Measurements from ENCODE around the gene USP8. TPM values are rescaled to one million over a fixed set of nuclear protein-coding genes. Genes with fewer than 3 reads are reported as not detected.
A peak's percentile ranks its signal among the peaks of the same experiment; 100 is the strongest.
"Not testable (repeated sequence)": the region's sequence is repeated elsewhere in the genome, so short reads cannot be mapped to it uniquely, and the experiment has no call there.

Gene USP8
- polyA plus RNA-seq, 3 donors = 32.1 to 62.4 (median 37.3) TPM

DNA sequence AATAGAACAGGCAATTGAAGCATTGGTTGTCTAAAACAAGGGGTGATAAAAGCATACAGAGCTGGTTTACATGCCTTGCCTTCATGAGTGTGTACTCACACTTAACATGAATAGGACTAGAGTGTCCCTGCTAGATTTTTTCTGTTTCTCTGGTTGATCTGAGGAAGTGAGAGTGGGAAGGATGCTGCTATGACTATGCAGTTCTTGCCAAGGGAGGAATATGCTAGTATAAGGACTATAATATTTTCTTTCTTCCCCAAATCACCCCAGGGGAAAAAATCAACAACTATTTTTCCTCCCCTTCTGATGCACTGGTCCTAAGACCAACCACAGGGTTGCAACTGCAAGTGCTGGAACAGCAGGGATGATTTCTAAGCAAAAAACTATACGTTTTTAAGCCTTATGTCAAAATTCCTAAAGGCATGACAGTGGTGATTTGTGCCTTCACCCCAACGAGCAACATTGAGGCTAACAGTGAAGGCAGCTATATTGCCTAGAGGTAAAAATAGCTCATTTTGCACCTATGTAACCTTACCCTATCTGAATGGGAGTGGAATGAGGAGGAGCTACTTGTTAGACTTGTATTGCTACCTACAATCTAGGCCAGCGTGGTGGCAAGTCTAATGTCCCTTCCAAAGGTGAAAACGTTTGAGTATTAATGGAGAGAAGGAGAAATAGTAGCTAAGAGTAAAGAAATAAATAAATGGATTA, 33.5 kb upstream of the USP8 start:
- Mint-ChIP-seq H3K27ac (peak overlapping the region in 6 of 7 donors; percentile 41 to 79 (median 66)), H3K4me1 (peaks cover 23% of the 10 kb centered on the region), H3K9me3 (peaks cover 0 to 1% (median 0%) of the 10 kb centered on the region in 7 donors), H3K4me3 (peak overlapping the region in 1 of 2 donors; percentile 39), H3K27me3 (ENCODE audit: low read depth in 3 of 3) (peaks cover 0 to 2% (median 0%) of the 10 kb centered on the region in 3 donors), H3K36me3 (no peaks in the 10 kb centered on the region)
- Histone ChIP-seq H3K9me3 (replicated peaks in 1 of 2; ENCODE audit: control insufficient read depth in 1 of 2, insufficient read depth in 1 of 2, low read length in 2 of 2) (no peaks in the 10 kb centered on the region), H3K4me1 (ENCODE audit: control insufficient read depth in 1 of 2, insufficient read depth in 2 of 2, low read length in 2 of 2) (peaks cover 16 to 19% of the 10 kb centered on the region in 2 donors), H3K9ac (ENCODE audit: insufficient read depth, low read length, poor library complexity, severe bottlenecking) (no peak overlapping the region), H3K27me3 (ENCODE audit: control insufficient read depth in 2 of 2, insufficient read depth in 2 of 2, low read length in 2 of 2) (no peaks in the 10 kb centered on the region), H3K4me2 (replicated peaks; ENCODE audit: extremely low read depth, low read length, poor library complexity, severe bottlenecking) (peak overlapping the region; percentile 44), H3K27ac (ENCODE audit: low read depth in 1 of 2, low read length in 2 of 2) (peak overlapping the region in 1 of 2 donors; percentile 65), H2AFZ (ENCODE audit: insufficient read depth, low read depth, low read length, poor library complexity, severe bottlenecking) (peak overlapping the region; percentile 10), H3K79me2 (ENCODE audit: insufficient read depth, low read length) (no peaks in the 10 kb centered on the region), H3K4me3 (replicated peaks in 1 of 3; ENCODE audit: low read depth in 2 of 3, low read length in 3 of 3) (peak overlapping the region in 1 of 3 experiments; percentile 5), H3K36me3 (replicated peaks in 1 of 2; ENCODE audit: control insufficient read depth in 1 of 2, insufficient read depth in 2 of 2, low read length in 2 of 2) (no peaks in the 10 kb centered on the region), H4K20me1 (ENCODE audit: insufficient read depth, low read length) (no peaks in the 10 kb centered on the region)
- intact Hi-C loops (cut with micrococcal nuclease) = no loop called here
- no CpG with 5 or more reads among the region's 4 CpGs for WGBS (ENCODE audit: insufficient coverage)
- TF ChIP-seq, protein P1, sequence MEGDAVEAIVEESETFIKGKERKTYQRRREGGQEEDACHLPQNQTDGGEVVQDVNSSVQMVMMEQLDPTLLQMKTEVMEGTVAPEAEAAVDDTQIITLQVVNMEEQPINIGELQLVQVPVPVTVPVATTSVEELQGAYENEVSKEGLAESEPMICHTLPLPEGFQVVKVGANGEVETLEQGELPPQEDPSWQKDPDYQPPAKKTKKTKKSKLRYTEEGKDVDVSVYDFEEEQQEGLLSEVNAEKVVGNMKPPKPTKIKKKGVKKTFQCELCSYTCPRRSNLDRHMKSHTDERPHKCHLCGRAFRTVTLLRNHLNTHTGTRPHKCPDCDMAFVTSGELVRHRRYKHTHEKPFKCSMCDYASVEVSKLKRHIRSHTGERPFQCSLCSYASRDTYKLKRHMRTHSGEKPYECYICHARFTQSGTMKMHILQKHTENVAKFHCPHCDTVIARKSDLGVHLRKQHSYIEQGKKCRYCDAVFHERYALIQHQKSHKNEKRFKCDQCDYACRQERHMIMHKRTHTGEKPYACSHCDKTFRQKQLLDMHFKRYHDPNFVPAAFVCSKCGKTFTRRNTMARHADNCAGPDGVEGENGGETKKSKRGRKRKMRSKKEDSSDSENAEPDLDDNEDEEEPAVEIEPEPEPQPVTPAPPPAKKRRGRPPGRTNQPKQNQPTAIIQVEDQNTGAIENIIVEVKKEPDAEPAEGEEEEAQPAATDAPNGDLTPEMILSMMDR (IDR thresholded peaks at IDR 0.05) = no peak
- DNase-seq = peak; percentile 47 to 65 (median 54)

DNA sequence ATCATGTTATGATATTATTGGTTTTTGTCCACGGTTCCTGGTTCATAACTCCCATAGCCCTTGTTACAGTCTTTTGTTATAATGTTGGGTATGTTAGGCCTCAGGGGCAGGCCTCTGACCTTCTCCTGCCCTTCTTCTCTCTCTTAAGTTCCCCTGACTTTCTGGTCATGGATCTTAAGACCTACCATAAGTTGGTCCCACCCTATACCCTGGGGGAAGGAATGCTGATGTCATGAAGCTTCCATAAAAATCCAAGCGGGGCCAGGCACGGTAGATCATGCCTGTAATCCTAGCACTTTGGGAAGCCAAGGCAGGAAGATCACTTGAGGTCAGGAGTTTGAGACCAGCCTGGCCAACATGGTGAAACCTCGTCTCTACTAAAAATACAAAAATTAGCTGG, 32.6 kb upstream of the USP8 start:
- H3K9me3 Mint-ChIP-seq; H3K36me3 ChIP-seq (replicated peaks in 1 of 2; ENCODE audit: control insufficient read depth in 1 of 2, insufficient read depth in 2 of 2, low read length in 2 of 2); H3K27me3 Mint-ChIP-seq (ENCODE audit: low read depth in 3 of 3); H3K36me3 Mint-ChIP-seq; H3K27me3 ChIP-seq (ENCODE audit: control insufficient read depth in 2 of 2, insufficient read depth in 2 of 2, low read length in 2 of 2); H3K79me2 ChIP-seq (ENCODE audit: insufficient read depth, low read length); intact Hi-C loops (cut with micrococcal nuclease); H3K9ac ChIP-seq (ENCODE audit: insufficient read depth, low read length, poor library complexity, severe bottlenecking); H3K4me3 ChIP-seq (replicated peaks in 1 of 3; ENCODE audit: low read depth in 2 of 3, low read length in 3 of 3); DNase-seq; H3K9me3 ChIP-seq (replicated peaks in 1 of 2; ENCODE audit: control insufficient read depth in 1 of 2, insufficient read depth in 1 of 2, low read length in 2 of 2); H3K4me2 ChIP-seq (replicated peaks; ENCODE audit: extremely low read depth, low read length, poor library complexity, severe bottlenecking); H3K4me3 Mint-ChIP-seq; H4K20me1 ChIP-seq (ENCODE audit: insufficient read depth, low read length): not testable (repeated sequence)
- no CpG with 5 or more reads among the region's 4 CpGs for WGBS (ENCODE audit: insufficient coverage)
- Histone ChIP-seq H3K4me1 (ENCODE audit: control insufficient read depth in 1 of 2, insufficient read depth in 2 of 2, low read length in 2 of 2) (peaks cover 16 to 19% of the 10 kb centered on the region in 2 donors), H3K27ac (ENCODE audit: low read depth in 1 of 2, low read length in 2 of 2) (peak overlapping the region in 1 of 2 donors; percentile 65), H2AFZ (ENCODE audit: insufficient read depth, low read depth, low read length, poor library complexity, severe bottlenecking) (peak overlapping the region; percentile 44)
- Mint-ChIP-seq H3K27ac (peak overlapping the region in 3 of 7 donors; percentile 26 to 82 (median 50)), H3K4me1 (peaks cover 19% of the 10 kb centered on the region)

Measured in CD14-positive monocyte (primary cell).